GM10847 (cell line): ENCODE measurements around the gene PALM.

Source experiments
- POLR2A ChIP-seq: IDR thresholded peaks from 2 replicates; pipeline ENCODE4 v1.6.1; 2011; ENCODE audit not compliant: insufficient read length; ENCODE audit errors: extremely low read depth

Gene PALM

DNA sequence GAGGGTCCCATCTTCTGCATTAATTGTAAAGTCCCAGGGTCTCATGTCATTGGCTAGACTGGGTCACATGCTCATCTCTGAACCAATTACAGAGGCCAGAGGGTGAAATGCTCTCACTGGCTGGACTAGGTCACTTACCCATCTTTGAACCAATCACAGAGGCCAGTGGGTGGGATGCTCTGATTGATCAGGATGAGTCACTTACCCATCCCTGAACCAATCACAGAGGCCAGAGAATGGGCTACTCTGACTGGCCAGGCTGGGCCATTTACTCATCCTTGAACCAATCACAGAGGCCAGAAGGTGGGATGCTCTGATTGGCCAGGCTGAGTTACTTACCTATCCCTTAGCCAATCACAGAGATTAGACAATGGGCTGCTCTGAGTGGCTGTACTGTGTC, 47.5 kb downstream of the PALM start:
- no peak for TF ChIP-seq POLR2A

DNA sequence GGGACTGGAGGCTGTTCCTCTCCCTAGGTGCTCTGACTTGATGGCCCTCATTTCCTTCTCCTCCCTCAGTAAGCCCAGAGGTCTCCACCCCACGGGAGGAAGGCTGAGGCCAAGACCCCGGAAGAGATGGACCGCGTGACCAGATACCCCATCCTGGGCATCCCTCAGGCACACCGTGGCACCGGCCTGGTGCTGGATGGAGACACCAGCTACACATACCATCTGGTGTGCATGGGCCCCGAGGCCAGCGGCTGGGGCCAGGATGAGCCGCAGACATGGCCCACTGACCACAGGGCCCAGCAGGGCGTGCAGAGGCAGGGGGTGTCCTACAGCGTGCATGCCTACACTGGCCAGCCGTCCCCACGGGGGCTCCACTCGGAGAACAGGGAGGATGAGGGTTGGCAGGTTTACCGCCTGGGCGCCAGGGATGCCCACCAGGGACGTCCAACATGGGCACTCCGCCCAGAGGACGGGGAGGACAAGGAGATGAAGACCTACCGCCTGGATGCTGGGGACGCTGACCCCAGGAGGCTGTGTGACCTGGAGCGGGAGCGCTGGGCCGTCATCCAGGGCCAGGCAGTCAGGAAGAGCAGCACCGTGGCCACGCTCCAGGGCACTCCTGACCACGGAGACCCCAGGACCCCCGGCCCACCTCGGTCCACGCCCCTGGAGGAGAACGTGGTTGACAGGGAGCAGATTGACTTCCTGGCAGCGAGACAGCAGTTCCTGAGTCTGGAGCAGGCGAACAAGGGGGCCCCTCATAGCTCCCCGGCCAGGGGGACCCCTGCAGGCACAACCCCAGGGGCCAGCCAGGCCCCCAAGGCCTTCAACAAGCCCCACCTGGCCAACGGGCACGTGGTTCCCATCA, 48.3 kb downstream of the PALM start:
- no peak for TF ChIP-seq POLR2A

DNA sequence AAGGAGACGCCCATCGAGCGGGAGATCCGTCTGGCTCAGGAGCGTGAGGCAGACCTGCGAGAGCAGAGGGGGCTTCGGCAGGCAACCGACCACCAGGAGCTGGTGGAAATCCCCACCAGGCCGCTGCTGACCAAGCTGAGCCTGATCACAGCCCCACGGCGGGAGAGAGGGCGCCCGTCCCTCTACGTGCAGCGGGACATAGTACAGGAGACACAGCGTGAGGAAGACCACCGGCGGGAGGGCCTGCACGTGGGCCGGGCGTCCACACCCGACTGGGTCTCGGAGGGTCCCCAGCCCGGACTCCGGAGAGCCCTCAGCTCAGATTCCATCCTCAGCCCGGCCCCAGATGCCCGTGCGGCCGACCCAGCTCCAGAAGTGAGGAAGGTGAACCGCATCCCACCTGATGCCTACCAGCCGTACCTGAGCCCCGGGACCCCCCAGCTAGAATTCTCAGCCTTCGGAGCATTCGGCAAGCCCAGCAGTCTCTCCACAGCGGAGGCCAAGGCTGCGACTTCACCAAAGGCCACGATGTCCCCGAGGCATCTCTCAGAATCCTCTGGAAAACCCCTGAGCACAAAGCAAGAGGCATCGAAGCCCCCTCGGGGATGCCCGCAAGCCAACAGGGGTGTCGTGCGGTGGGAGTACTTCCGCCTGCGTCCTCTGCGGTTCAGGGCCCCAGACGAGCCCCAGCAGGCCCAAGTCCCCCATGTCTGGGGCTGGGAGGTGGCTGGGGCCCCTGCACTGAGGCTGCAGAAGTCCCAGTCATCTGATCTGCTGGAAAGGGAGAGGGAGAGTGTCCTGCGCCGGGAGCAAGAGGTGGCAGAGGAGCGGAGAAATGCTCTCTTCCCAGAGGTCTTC, 49.3 kb downstream of the PALM start:
- TF ChIP-seq POLR2A, result no peak

DNA sequence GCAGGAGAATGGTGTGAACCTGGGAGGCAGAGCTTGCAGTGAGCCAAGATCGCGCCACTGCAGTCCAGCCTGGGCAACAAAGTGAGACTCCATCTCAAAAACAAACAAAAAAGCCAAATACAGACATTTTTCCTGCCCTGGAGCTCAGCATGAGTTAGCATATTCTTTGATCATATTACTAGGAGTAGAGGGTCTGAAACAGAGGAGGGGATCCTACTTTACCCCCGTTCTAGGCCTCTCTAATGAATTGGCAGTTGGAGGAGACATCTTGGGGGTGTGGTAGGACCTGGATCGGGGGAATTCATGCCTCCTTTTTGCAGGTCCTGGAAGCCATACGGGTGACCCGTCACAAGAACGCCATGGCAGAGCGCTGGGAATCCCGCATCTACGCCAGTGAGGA, 54.4 kb downstream of the PALM start:
- TF ChIP-seq POLR2A, result no peak

DNA sequence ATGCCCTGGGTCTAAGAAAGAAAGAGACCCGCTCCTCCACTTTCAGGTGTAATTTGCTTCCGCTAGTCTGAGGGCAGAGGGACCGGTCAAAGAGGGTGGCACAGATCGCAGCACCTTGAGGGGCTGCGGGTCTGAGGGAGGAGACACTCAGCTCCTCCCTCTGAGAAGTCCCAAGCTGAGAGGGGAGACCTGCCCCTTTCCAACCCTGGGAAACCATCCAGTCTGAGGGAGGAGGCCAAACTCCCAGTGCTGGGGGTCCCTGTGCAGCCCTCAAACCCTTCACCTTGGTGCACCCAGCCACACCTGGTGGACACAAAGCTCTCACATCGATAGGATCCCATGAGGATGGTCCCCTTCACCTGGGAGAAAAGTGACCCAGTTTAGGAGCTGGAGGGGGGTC, 55.1 kb downstream of the PALM start:
- no peak for TF ChIP-seq POLR2A

- TF ChIP-seq POLR2A, result no peak
Observed at GRCh38 chr19:764301-764700, 55.6 kb downstream of the PALM start.

DNA sequence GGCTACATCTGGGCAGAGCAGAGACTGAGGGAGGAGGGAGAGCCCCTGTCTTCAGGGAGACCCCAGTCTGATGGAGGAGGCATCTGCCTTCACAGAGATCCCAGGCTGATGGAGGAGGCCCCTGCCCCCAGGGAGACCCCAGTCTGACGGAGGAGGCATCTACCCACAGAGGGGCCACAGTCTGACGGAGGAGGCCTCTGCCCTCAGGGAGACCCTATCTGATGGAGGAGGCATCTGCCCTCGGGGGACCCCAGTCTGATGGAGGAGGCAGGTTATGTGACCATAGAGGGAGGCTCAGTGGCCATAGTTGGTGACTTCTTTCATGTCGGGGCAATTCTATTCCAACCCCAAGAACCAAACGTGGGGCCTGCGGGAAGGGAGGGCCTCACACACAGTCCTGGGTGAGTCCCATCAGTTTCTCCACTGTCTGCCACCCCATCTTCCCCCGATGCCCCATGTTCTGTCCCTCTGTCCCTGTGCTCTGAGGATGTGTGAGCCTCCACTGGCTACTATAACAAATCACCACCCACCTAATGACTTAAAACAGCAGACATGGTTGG, 56.5 kb downstream of the PALM start:
- TF ChIP-seq POLR2A, result no peak

DNA sequence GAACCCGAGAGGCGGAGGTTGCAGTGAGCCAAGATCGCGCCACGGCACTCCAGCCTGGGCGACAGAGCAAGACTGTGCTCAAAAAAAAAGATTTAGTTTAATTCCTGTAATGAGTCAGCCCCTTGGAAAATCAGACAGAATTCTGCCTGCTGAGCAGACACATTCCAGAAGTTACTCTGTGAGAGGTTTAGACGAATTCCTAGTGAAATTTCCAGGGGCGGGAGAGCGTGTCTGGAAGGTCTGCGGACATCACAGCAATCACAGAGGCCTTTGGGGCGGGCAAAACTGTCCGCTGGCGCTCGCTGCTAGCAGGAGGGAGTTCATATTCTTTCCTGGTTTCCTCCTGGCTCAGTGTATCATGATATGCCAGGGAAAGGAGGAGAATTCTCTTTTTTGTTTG, 59.7 kb downstream of the PALM start:
- TF ChIP-seq POLR2A, result no peak

GRCh38 chr19:769616-770015, 60.9 kb downstream of the PALM start:
- TF ChIP-seq POLR2A, result no peak

DNA sequence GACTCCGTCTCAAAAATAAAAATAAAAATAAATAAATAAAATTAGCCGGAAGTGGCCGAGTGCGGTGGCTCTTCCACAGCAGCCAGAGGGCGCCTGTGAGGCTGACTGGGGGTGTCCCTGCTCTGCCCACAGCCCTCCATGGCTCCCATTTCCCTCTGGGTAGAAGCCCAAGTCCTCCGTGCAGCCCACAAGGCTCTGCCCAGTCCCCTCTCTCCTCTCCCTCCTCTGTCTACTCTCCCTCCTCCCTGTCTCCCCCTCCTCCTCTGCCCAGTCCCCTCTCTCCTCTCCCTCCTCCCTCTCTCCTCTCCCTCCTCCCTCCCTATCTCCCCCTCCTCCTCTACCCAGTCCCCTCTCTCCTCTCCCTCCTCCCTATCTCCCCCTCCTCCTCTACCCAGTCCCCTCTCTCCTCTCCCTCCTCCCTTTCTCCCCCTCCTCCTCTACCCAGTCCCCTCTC, 62.6 kb downstream of the PALM start:
- TF ChIP-seq POLR2A, result no peak

DNA sequence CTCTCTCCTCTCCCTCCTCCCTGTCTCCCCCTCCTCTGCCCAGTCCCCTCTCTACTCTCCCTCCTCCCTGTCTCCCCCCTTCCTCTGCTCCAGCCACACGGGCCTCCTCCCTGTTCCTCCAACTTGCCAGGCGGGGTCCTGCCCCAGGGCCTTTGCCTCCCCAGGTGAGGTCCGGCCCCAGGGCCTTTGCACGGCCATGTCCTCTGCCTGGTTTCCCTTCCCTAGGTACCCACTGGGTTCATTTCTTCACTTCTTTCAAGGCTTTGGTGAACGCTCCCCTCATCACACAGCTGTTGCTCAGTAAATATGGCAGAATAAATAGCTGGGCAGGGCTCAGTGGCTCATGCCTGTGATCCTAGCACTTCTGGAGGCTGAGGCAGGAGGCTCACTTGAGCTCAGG, 63.3 kb downstream of the PALM start:
- no peak for TF ChIP-seq POLR2A

GRCh38 chr19:772730-773436, 64.1 kb downstream of the PALM start:
- TF ChIP-seq POLR2A, result no peak

GRCh38 chr19:776549-776948, 67.8 kb downstream of the PALM start:
- TF ChIP-seq POLR2A, result no peak

GRCh38 chr19:778910-779653, 70.3 kb downstream of the PALM start:
- no peak for TF ChIP-seq POLR2A
